GM23248 (cell line): ENCODE measurements around the gene GALNT17. TPM values are rescaled to one million over a fixed set of nuclear protein-coding genes. Genes with fewer than 3 reads are reported as not detected.

Source experiments
- DNase-seq: peaks from one replicate; pipeline ENCODE4 v3.0.0-alpha.2; 2015
- H2AFZ ChIP-seq: fragments of 200-600 bp; sonication (generic); 2 replicates; pipeline ENCODE4 v1.6.1; 2016; ENCODE audit warnings: antibody characterized with exemption
- H3F3A ChIP-seq: fragments of 200-600 bp; sonication (generic); 2 replicates; pipeline ENCODE4 v1.6.1; 2016; ENCODE audit warnings: mild to moderate bottlenecking, antibody characterized with exemption, mixed run types; ENCODE audit not compliant: insufficient read depth
- H3K27ac ChIP-seq: fragments of 200-600 bp; sonication (generic); 2 replicates; pipeline ENCODE4 v1.5.1; 2016; ENCODE audit warnings: mild to moderate bottlenecking
- H3K27me3 ChIP-seq: fragments of 200-600 bp; sonication (generic); replicated peaks from 2 replicates; pipeline ENCODE4 v1.6.1; 2016; ENCODE audit warnings: mild to moderate bottlenecking; ENCODE audit not compliant: insufficient read depth
- H3K36me3 ChIP-seq: fragments of 200-600 bp; sonication (generic); 2 replicates; pipeline ENCODE4 v1.6.1; 2016; ENCODE audit warnings: low read depth, mild to moderate bottlenecking
- H3K4me1 ChIP-seq: fragments of 200-600 bp; sonication (generic); 2 replicates; pipeline ENCODE4 v1.6.1; 2016; ENCODE audit warnings: mild to moderate bottlenecking; ENCODE audit not compliant: insufficient read depth
- H3K4me2 ChIP-seq: fragments of 200-600 bp; sonication (generic); one replicate; pipeline ENCODE4 v1.6.1; 2016; ENCODE audit warnings: mild to moderate bottlenecking; ENCODE audit not compliant: unreplicated experiment
- H3K4me3 ChIP-seq: fragments of 200-600 bp; sonication (generic); 2 replicates; pipeline ENCODE4 v1.5.1; 2016; ENCODE audit warnings: mild to moderate bottlenecking
- H3K79me2 ChIP-seq: fragments of 200-600 bp; sonication (generic); 2 replicates; pipeline ENCODE4 v1.6.1; 2016; ENCODE audit warnings: mild to moderate bottlenecking; ENCODE audit not compliant: insufficient read depth
- H3K9ac ChIP-seq: fragments of 200-600 bp; sonication (generic); 2 replicates; pipeline ENCODE4 v1.6.1; 2016; ENCODE audit warnings: mild to moderate bottlenecking
- H3K9me2 ChIP-seq: fragments of 200-600 bp; sonication (generic); 2 replicates; pipeline ENCODE4 v1.6.1; 2016; ENCODE audit warnings: mixed run types, mild to moderate bottlenecking, moderate library complexity; ENCODE audit not compliant: insufficient read depth
- H3K9me3 ChIP-seq: fragments of 200-600 bp; sonication (generic); one replicate; pipeline ENCODE4 v1.6.1; 2017; ENCODE audit warnings: low read depth
- H4K20me1 ChIP-seq: fragments of 200-600 bp; sonication (generic); 2 replicates; pipeline ENCODE4 v1.6.0; 2016; ENCODE audit not compliant: insufficient read depth
- EZH2 ChIP-seq: fragments of 200-600 bp; sonication (generic); IDR thresholded peaks from 2 replicates; pipeline ENCODE4 v1.6.1; 2018; ENCODE audit warnings: antibody characterized with exemption, mild to moderate bottlenecking; ENCODE audit not compliant: insufficient read depth, poor library complexity, severe bottlenecking
- EZH2phosphoT487 ChIP-seq: fragments of 200-600 bp; sonication (generic); IDR thresholded peaks from 2 replicates; pipeline ENCODE4 v1.6.1; 2018; ENCODE audit warnings: antibody characterized with exemption, moderate library complexity, mild to moderate bottlenecking, low read depth; ENCODE audit not compliant: insufficient read depth
- WGBS, 2 experiments: methylation state at CpG; one replicate each; pipeline ENCODE4 v1.1.6; 2015 to 2017; ENCODE audit warnings: low lambda C conversion rate in 2 of 2, low coverage in 1 of 2; ENCODE audit errors: missing lambda C conversion rate in 2 of 2; 5-methylcytosine and 5-hydroxymethylcytosine counted together
- in situ Hi-C: fragments of 300-500 bp; cut with MboI; formaldehyde crosslinking; loops from 2 replicates; pipeline ENCODE4 v1.15.0; 2020
- polyA plus RNA-seq: library from polyadenylated mRNA; unstranded; fragments of >200 nt; fragmentation: Nextera tagmentation; extraction: Ambion mirVana; gene quantifications from 2 replicates; pipeline ENCODE4 v1.2.1, GENCODE V29; 2016
- total RNA-seq: library from RNA; depleted of rRNA; stranded (reverse); fragments of >200 nt; shearing (Covaris generic); gene quantifications from 2 replicates; pipeline ENCODE4 v1.2.3, GENCODE V29; 2014

The GALNT17 gene
- total and polyA plus RNA-seq, 2 experiments from 2014 or later, result not detected

DNA sequence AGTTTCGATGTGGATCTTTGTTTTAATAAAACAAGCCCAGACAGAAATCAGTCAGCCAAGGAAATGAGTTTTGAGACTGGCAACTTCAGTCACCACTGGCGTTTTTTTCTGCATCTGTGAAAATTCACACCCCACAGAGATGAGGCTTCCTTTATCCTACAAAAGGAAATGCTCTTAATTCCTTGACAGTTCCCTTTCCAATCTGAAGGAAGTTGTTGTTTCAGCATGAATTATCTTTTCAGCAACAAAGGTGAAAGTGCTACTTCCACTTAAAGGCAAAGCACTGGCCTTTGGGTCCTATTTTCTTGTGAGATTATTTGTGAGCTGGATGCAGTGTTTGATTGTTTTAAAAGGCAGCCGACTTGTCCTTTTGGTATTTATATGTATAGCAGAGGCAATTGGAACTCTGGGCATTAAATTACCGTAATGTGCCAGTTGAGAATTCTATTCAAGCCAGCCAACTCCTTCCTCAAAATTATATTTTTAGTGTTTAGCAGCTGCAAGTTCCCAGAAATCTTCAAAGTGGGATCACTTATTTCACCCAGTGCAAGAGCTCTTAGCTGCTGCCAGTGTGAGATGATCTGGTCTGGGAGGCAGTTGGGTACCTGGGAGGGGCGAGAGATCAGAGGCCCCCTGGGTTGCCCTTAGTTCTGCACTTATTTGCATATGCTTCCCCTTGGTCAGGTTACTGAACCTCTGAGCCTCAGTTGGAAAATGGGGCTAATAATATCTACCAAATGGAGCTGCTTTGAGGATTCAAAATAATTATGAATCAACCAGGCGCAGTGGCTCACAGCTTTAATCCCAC lies 427.1 kb downstream of the GALNT17 start:
- Histone ChIP-seq H3K9ac (no peak overlapping the region), H3K79me2 (no peaks in the 10 kb centered on the region), H3K4me1 (no peaks in the 10 kb centered on the region), H3K27ac (no peak overlapping the region), H3K27me3 (no peaks in the 10 kb centered on the region), H3K9me2 (no peaks in the 10 kb centered on the region), H3K4me2 (no peak overlapping the region), H2AFZ (no peak overlapping the region), H3F3A (no peaks in the 10 kb centered on the region), H3K4me3 (no peak overlapping the region), H3K9me3 (no peaks in the 10 kb centered on the region), H3K36me3 (no peaks in the 10 kb centered on the region), H4K20me1 (no peaks in the 10 kb centered on the region)
- TF ChIP-seq EZH2 (no peak), EZH2phosphoT487 (no peak)
- WGBS, 2 experiments, result 5 to 8% methylated on average over 6 of the region's 6 CpGs
- DNase-seq, result no peak
- in situ Hi-C loops, result no loop called here

GRCh38 chr7:71560354-71560995 lies 428.5 kb downstream of the GALNT17 start:
- in situ Hi-C loops, result no loop called here
- 28 to 30% methylated on average over 10 of the region's 10 CpGs for WGBS, 2 experiments
- Histone ChIP-seq H3K36me3 (no peaks in the 10 kb centered on the region), H3K4me1 (no peaks in the 10 kb centered on the region), H4K20me1 (no peaks in the 10 kb centered on the region), H3K4me2 (no peak overlapping the region), H3K27me3 (no peaks in the 10 kb centered on the region), H3K4me3 (no peak overlapping the region), H3K27ac (no peak overlapping the region), H3F3A (no peaks in the 10 kb centered on the region), H3K9me3 (no peaks in the 10 kb centered on the region), H2AFZ (no peak overlapping the region), H3K79me2 (no peaks in the 10 kb centered on the region), H3K9me2 (no peaks in the 10 kb centered on the region), H3K9ac (no peak overlapping the region)
- DNase-seq, result no peak
- TF ChIP-seq EZH2phosphoT487 (no peak), EZH2 (no peak)

DNA sequence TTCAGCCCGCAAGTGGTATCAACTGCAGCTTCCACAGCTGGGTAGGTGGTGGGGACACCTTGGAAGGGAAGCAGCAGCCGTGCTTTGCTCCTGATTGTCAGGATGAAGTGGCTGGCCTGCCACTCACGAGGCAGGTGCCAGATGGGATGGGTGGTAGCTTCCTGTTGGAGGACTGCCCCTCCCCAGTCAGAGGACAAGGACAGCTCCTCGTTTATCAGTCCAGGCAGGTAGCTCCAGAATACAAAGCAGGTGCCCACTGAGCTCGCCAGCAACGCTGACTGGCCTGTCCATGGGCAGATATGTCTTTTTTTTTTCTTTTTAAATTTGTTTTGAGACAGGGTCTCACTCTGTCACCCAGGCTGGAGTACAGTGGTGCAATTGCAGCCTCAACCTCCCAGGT lies 431.3 kb downstream of the GALNT17 start:
- Histone ChIP-seq H3K27me3 (no peaks in the 10 kb centered on the region), H4K20me1 (no peaks in the 10 kb centered on the region), H3F3A (no peaks in the 10 kb centered on the region), H3K9me3 (no peaks in the 10 kb centered on the region), H3K36me3 (no peaks in the 10 kb centered on the region), H3K9me2 (no peaks in the 10 kb centered on the region), H2AFZ (no peak overlapping the region), H3K4me1 (no peaks in the 10 kb centered on the region), H3K27ac (no peak overlapping the region), H3K4me3 (no peak overlapping the region), H3K4me2 (no peak overlapping the region), H3K9ac (no peak overlapping the region), H3K79me2 (no peaks in the 10 kb centered on the region)
- in situ Hi-C loops, result no loop called here
- 27 to 31% methylated on average over 6 of the region's 6 CpGs for WGBS, 2 experiments
- no peak for DNase-seq
- TF ChIP-seq EZH2phosphoT487 (no peak), EZH2 (no peak)

GRCh38 chr7:71566376-71566775 lies 434.4 kb downstream of the GALNT17 start:
- 51 to 63% methylated on average over 8 of the region's 8 CpGs for WGBS, 2 experiments
- Histone ChIP-seq H4K20me1 (no peaks in the 10 kb centered on the region), H3K4me2 (no peak overlapping the region), H2AFZ (no peak overlapping the region), H3K27ac (no peak overlapping the region), H3K27me3 (no peaks in the 10 kb centered on the region), H3K9me3 (no peaks in the 10 kb centered on the region), H3K4me3 (no peak overlapping the region), H3K4me1 (no peaks in the 10 kb centered on the region), H3K9me2 (no peaks in the 10 kb centered on the region), H3K9ac (no peak overlapping the region), H3F3A (no peaks in the 10 kb centered on the region), H3K36me3 (no peaks in the 10 kb centered on the region), H3K79me2 (no peaks in the 10 kb centered on the region)
- in situ Hi-C loops, result no loop called here
- no peak for DNase-seq
- no peak for TF ChIP-seq EZH2
- no peak for TF ChIP-seq EZH2phosphoT487
